HFF-Myc (cell line): ENCODE measurements around the gene PRELID2.

Experiments used
- DNase-seq: peaks from one replicate; pipeline ENCODE4 v3.0.0-alpha.2; 2011; ENCODE audit warnings: low read depth; ENCODE audit errors: extremely low read depth
- H3K4me3 ChIP-seq: replicated peaks from 2 replicates; pipeline ENCODE4 v1.5.1; 2011; ENCODE audit warnings: low read depth, mild to moderate bottlenecking, control low read depth, low read length
- CTCF ChIP-seq: IDR thresholded peaks from 2 replicates; pipeline ENCODE4 v1.5.1; 2012; ENCODE audit warnings: mild to moderate bottlenecking, low read depth, low read length, control low read depth; ENCODE audit errors: missing control alignments

The PRELID2 gene

DNA sequence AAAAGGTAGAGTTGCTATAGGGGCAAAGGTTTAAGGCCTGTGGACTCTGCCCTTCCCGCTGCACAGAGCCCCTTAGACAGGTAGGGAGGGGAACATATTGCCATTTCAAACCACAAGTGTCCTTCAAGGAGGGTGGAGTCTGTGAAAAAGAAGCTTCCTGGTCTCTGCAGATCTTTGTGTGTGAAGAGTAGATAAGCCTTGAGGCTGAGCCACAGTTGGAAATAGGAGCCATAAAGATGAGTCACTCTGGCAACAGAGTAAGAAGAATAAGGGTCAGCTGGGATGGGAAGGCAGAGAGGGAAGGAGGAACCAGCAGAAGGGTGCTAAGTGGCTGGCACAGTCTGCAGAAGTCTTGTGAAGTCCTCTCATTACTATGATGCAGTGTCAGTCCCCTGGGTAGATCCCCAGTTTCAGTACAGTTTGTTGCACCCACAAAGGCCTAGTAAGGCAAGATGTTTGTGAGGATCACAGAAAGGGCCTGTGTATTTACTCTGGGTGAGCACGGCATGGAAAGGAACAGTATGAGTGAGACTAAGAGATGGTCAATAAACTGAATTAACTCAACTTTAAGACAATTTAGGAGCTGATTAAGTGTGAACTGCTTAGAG, 19.6 kb upstream of the PRELID2 start:
- no peak for TF ChIP-seq CTCF
- no peak for DNase-seq
- H3K4me3 ChIP-seq = no peak overlapping the region

DNA sequence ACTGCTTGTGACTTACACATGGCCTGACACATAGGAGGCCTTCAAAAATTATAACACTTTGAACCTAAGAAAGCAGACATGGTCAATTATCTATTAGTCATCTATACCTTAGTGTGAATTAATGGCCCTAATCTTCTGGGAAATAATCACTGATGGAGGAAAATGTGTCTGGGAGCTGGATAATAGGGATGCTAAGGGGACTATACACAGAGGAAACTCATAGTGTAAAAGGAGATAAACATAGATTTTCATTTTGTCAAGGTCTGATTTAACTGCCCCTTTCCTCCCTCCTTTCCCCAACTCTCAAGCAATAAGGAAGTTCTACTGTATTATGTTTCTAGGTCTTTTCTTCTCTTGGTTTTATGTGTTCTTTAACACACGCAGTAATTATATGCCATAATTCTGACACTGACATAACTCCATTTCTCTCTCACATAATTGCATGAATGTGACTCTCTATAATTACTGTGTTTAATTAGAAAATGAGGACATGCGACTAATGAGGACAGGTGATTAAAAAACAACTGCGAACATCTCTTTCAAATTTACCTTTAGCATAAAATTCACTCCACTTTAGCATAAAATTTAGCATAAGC, 18.7 kb upstream of the PRELID2 start:
- no peak for DNase-seq
- no peak for TF ChIP-seq CTCF
- H3K4me3 ChIP-seq = no peak overlapping the region

GRCh38 chr5:145852990-145853389, 17.8 kb upstream of the PRELID2 start:
- TF ChIP-seq CTCF = no peak
- DNase-seq = no peak
- no peak overlapping the region for H3K4me3 ChIP-seq

DNA sequence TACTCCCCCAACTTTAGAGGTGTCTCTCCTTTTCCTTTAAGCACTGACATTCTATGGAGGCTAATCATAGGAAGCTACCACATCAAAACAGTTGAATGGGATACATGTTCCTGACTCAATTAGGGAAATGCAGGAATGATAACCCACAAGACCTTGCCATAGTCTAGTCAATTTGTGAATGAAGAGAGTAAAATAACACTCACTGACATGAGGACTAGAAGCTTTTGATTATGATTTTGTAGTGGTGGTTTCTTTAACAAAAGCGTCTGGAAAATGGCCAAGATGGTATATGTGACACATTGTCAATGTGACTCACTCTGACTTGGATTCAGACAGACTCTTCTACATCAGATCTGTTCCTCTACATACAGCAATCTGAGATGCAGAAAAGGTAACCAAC, 13.7 kb upstream of the PRELID2 start:
- no peak overlapping the region for H3K4me3 ChIP-seq
- no peak for DNase-seq
- TF ChIP-seq CTCF = no peak

DNA sequence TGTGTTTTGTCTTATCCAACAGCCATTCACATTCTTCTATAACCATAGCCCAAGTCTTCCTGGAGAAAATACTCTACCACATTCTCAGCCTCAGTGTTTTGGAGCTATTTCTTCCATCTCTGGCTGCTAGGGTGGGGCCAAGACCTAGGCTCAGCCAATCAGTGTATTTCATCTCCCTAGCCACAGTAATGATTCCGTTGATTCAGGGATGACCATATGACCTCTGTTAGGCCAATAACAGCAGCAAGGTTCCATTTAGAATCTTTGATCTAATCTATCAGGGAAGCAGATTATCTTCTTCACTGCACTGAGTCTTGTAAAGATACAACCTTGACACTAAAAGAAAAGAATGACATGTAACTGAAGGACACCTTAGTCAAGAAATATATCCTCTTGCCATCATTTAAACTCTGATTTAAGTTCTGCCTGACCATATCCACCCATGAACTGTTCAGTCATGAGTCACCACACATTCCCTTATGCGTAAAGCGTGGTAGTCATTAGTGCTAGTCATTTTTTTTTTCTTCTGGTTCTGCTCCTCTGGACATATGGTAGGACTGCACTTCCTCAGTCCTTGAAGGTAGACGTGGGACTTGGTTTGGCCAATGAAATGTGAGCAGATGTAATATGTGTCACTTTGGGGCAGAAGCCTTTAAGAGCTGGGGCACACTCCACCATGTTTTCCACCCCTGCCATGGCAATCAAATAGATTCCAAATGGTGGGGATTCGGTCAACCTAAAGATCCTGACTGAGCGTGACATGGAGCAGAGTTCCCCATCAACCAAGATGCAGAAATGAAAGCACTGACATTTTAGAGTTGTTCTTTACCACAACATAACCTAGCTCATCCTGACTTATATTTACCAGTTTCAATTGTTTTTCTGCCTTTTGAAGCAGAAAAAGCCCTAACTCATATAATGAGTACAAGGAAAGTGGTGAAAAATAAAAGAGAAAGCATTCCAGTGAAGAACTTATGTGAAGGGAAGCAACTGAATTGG, 12.7 kb upstream of the PRELID2 start:
- peak; percentile 68 for DNase-seq
- TF ChIP-seq CTCF = no peak
- H3K4me3 ChIP-seq = no peak overlapping the region

DNA sequence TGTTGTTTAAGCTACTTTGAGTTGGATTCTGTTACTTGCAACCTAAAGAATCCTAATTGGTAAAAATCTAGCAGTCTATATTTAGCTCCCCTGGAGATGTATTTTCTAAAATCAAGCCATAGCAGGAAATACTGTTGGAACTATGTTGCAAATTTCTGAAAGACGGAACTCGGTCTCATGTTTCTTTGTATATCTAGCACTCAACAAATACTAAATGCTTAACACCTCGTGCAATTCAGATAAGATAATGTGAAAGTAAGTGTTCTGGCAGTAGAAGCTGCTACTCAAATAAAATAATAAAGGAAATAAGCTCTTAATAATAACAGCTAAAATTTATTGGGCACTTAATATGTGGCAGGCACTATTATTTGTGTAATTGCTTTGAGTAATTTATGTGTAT, 10.9 kb upstream of the PRELID2 start:
- H3K4me3 ChIP-seq = no peak overlapping the region
- no peak for DNase-seq
- no peak for TF ChIP-seq CTCF
